ENCODE results near the gene SBNO2.

DNA sequence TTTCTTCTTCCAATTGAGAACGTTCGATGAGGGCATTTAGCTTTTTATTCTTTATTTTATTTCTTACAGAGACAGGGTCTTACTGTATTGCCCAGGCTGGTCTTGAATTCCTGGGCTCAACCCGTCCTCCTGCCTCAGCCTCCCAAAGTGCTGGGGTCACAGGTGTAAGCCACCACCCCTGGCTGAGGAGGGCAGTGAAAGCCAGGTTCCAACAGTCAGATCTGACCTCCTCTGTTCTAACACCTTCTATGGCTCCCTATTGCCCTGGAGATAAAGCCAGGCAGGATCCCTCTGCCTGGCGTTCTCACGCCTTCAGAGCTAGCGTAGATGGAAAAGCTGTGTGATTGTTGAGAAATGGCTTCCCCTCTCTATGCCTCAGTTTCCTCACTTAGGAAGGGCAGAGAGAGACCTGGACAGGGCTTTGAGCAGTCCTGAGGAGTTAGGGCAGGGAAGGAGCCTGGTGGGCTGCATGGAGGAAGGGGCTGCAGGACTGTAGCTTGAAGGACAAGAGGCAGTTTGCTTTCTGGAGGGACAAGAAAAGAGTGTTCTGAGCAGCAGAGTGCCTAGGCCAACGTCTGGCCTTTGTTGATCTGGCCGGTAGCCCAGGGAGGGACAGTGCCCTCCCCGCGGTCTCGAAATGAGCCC is 101.6 kb downstream of the SBNO2 start:
- TF ChIP-seq, protein P1, sequence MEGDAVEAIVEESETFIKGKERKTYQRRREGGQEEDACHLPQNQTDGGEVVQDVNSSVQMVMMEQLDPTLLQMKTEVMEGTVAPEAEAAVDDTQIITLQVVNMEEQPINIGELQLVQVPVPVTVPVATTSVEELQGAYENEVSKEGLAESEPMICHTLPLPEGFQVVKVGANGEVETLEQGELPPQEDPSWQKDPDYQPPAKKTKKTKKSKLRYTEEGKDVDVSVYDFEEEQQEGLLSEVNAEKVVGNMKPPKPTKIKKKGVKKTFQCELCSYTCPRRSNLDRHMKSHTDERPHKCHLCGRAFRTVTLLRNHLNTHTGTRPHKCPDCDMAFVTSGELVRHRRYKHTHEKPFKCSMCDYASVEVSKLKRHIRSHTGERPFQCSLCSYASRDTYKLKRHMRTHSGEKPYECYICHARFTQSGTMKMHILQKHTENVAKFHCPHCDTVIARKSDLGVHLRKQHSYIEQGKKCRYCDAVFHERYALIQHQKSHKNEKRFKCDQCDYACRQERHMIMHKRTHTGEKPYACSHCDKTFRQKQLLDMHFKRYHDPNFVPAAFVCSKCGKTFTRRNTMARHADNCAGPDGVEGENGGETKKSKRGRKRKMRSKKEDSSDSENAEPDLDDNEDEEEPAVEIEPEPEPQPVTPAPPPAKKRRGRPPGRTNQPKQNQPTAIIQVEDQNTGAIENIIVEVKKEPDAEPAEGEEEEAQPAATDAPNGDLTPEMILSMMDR (conservative IDR thresholded peaks at IDR 0.05; ENCODE audit: low read depth in 2 of 2): no peak
- TF ChIP-seq POLR2AphosphoS5 (IDR thresholded peaks at IDR 0.05; ENCODE audit: low read depth): no peak
- TF ChIP-seq JUNB (IDR thresholded peaks at IDR 0.05; ENCODE audit: unreplicated experiment): no peak
- no peak for TF ChIP-seq ZNF114 (CRISPR knock-in tag; IDR thresholded peaks at IDR 0.05)

Measured in GM23338 (cell line).